ENCODE measurements around the gene MACROD1. TPM values are rescaled to one million over a fixed set of nuclear protein-coding genes. Genes with fewer than 3 reads are reported as not detected.
A peak's percentile ranks its signal among the peaks of the same experiment; 100 is the strongest.

MACROD1 gene
- total RNA-seq, 1 donor from 2014 or later: 168 TPM

GRCh38 chr11:64152841-64153691, 12.8 kb downstream of the MACROD1 start:
- peak; percentile 50 for DNase-seq (ENCODE audit: low read depth)

DNA sequence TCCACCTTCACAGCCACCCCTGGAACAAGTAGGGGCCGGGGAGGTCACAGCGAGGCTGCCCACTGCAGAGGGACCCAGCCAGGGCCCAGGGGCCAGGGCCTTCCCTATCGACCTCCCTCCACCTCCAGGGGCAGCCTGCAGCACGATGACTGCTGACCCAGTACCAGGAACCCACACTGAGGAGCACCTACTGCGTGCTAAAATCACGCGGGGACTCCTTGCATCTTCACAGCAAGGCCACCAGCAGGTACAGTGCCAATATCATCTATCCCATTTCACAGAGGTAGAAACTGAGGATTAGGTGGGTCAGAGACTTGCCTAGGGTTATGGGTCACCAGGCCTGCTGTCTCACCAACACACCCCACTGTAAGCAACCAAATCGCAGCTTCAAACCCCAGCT, 14.6 kb downstream of the MACROD1 start:
- DNase-seq (ENCODE audit: low read depth): no peak

DNA sequence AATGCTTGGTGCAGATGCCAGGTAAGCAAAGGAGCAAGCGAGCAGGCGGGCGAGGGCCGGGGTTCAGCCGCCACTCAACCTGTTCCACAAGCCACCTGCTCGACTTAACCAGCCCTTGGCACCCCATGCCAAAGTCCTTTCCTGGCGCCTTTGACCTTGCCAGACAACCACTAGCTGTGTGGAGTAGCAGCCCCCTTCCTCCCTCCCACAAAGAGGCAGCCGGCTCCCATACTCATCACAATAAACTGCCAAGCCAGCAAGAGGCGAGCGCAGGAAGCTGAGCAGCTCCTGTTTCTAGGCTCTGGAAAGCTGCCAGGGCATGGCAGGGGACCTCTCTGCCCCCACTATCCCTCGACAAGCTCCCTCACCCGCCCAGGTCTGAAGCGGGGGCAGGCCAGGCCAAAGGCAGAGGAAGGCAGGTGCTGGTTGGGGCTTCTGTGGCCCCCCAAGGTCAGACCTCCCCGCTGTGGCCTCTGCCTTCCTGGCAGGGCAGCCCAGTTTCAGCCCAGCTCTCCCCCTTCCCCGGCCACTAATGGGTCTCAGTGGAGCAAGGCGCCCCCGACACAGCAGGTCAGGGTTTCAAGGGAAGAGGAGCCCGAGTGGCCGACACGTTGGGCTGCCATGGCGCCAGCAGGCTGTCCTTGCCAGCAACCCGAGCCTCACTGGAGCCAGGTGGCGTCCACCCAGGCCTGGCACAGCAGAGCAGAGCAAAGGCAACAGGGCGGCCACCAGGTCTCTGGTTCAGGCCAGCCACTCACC, 15.3 kb downstream of the MACROD1 start:
- no peak for DNase-seq (ENCODE audit: low read depth)

- DNase-seq (ENCODE audit: low read depth): no peak
Measured at GRCh38 chr11:64150051-64150450, 15.9 kb downstream of the MACROD1 start.

DNA sequence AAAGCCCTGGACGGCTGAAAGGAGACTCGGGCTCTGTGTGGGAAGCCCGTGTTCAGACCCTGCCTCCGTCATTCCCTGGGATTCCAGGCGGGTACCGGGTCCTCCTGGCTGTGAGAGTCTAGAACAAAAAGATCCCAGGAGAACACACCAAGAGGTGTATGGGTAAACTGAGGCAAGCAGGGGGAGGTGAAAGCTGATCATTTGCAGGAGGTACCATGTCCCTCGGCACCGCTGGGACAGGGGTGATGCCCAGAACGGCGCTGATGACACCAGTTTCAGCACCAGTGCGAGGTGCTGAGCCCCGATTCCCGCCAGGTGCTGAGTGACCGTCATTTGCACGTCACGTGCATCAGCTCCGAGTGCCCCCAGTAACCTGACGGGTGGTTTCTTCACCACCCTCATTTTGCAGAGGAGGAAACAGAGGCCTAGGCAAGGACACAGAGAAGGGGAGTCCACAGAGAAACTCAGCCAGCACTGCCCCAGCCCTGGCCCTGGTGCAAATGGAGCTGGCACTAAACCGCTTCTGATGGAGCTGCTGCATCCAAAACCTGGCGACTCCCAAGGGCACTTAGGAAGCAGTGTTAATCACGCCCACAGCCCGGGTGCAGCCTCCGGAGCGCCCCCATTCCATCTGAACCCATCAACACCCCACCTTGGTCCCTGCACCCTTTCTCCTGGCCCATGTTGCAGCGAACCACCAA, 16.8 kb downstream of the MACROD1 start:
- DNase-seq (ENCODE audit: low read depth): no peak

DNA sequence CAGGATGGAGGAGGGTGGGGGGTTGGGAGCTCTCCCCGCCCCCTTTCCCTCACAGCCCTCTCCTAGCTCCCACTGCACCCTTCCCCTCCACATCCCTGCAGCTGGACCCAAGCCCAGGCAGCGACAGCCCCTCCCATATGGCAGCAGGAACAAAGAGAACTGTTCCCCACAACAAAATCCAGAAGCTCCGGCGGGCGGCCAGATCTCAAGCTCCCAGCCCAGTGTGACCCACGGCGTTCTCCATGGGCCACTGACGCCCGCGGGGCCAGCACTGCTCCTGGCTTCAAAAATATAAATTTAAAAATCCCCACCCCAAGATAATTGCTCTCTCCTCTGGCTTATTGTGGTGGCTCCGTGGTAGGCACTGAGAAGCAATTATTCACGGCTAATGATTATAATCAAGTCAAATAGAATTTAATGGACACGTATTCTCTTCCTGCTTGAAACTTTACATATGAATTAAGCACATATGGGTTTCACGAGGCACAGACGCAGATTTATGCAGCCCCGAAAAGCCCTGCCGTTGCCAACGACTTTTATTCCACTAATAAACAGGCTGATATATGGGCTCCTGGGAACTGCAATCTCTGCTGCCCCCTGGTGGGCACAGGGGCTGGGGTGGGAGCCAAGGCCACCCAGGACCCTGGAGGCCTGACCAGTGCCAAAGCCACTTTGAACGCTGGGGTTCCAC, 17.5 kb downstream of the MACROD1 start:
- peak; percentile 68 for DNase-seq (ENCODE audit: low read depth)

GRCh38 chr11:64146036-64146955, 19.6 kb downstream of the MACROD1 start:
- DNase-seq (ENCODE audit: low read depth): peak; percentile 43

DNA sequence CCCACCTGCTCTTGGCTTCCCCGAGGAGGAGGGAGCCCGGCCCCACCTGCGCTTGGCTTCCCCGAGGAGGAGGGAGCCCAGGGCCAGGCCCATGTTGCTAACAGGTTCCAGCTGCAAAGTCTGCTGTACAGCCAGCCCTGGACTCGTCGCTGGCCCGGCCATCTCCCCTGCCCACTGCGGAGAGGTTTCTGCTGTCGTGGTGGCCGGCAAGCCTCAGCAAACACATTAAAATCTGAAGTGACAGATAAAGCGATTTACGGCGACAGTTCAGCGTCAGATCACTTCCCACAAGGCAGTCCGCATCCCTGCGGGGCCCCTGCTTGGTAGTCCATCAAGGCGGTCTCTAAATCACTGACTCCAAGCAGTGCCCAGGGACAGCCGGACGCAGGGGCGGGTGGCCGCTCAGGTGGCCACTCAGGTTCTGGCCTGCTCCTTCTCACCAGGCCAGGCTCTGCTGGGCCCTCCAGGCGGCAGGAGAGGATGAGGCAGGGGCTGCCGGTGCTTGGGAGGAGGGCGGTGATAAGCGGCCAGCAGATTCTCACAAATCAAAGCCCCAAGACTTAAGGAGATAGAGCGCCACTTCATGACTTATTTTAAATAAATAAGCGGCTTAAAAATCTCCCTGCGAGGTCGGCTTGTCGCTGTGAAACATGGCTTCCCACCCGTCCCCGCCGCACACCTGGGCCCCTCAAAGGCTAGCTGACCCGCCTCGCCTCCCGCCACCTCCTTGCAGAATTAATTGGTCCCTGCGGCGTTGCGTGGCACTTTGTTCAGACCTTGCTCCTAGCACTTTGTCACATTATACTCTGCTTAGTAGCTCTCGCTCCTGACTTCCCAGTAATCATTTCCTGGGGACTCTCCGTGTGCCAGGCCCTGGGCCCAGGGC, 21.1 kb downstream of the MACROD1 start:
- no peak for DNase-seq (ENCODE audit: low read depth)

- no peak for DNase-seq (ENCODE audit: low read depth)
Measured at GRCh38 chr11:64141081-64141783, 24.7 kb downstream of the MACROD1 start.

- no peak for DNase-seq (ENCODE audit: low read depth)
Measured at GRCh38 chr11:64140082-64140481, 25.8 kb downstream of the MACROD1 start.

GRCh38 chr11:64139049-64139448, 26.9 kb downstream of the MACROD1 start:
- no peak for DNase-seq (ENCODE audit: low read depth)

DNA sequence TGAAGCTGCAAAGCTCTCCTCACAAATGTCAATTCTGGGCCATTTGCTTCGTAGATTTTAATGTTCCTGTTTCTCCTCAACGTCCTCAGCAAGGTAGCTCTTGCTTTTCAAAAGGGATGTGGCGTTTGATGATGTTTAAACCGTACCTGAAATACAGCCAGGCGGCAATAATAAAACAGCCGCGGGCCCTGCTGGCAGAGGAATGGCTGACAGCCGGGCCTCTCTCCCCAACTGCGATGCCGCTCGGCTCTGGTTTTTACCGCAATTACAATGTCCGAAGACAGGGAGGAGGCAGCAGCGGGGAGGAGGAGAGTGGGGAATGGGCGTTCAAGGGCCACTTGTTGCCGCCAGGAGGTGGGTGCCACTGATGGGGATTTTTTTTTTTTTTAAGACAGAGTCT, 27.5 kb downstream of the MACROD1 start:
- DNase-seq (ENCODE audit: low read depth): no peak

DNA sequence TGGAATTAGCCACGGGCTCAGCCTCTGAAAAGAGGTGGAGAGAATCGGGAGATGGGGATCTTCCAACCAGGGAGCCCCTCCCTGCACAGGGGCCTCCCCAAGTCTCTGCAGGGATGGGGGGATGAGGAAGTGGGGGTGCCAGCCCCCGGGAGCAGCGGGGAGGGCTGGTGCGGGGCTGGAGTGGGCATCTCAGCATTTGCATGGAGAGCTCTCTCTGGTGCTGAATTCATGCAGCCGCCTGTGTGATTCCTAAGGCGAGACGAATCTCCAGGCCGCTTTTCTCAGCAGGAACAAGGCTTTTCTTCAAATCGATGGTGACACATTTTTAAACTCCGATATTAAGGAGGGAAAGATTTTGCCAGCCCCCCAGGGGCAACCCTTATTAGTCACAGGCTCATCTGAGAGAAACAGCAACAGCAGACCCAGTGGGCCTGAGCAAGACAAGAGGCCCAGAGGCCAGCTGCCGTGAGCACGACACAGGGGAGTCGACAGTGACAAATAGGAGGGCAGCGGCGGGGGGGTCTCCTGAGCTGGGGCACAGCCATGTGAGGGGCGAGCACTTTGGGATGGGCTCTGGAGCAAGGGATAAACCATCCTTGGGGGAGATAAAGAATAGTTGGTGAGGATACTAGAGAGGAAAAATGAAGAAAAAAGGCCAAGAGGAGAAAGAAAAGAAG, 29.0 kb downstream of the MACROD1 start:
- DNase-seq (ENCODE audit: low read depth): no peak

- no peak for DNase-seq (ENCODE audit: low read depth)
Measured at GRCh38 chr11:64135711-64136110, 30.2 kb downstream of the MACROD1 start.

DNA sequence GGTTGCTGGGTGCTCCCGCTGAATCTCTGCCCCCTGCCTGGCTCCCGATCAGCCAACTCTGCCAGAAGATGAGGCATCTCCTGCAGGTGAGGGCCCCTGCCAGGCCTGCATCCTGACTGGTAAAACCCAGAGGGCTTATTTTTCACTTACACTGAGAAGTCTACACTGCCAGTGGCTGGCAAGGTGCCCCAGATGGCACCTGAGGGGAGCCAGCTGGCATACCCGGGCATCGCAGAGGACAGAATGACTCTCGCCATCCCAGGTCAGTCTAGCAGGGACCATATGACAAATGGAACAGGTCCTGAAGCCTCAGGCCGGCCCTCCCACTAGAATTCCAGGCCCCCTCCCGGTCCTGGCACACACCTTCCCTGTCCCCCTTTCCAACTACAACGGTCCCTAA, 30.9 kb downstream of the MACROD1 start:
- DNase-seq (ENCODE audit: low read depth): no peak

DNA sequence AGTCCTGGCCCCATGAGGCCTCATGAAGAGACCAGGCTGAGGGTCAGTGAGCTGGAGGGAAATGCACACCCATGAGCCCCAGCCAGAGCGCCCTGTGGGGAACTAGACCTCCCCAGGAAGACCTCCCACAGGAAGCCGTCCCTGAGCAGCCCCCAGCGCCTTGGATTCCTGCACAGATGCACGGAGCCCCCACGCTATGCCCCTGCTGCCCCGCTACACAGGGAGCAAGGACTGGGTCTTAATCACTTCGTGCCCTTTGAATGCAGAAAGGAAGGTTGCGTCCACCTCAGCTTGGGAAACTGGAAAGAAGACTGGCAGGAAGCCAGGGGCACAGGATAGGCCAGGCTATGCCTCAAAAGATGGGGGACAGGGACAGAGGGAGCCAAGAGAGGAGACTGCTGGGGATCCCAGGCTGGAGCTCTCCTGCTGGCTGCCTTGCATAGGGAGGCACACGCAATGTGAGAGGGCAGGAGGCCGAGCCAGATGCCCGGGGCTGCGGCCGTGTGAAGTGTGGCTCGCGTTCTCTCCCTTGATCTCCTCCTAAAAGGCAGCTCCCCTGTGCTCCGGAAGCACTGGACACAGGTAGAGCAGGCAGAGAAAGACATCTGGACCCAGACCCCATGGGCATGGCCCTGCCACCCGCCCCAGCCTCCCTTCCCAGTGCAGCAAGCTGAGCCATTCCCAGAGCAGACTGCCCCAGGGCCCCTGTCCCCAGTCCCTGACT, 32.8 kb downstream of the MACROD1 start:
- DNase-seq (ENCODE audit: low read depth): no peak

GRCh38 chr11:64132191-64132771, 33.6 kb downstream of the MACROD1 start:
- DNase-seq (ENCODE audit: low read depth): no peak

Data from myocyte (in vitro differentiated cells).